Activated CD4-positive, alpha-beta T cell treated with anti-CD3 and anti-CD28 coated beads for 36 hours (primary cell): Measurements from ENCODE around the gene GOSR2. TPM values are rescaled to one million over a fixed set of nuclear protein-coding genes. Genes with fewer than 3 reads are reported as not detected.
"Not testable (repeated sequence)": the region's sequence is repeated elsewhere in the genome, so short reads cannot be mapped to it uniquely, and the experiment has no call there.

Source experiments
- ATAC-seq: fragments of 200-7000 bp; cut with Tn5 transposase; one replicate; pipeline ENCODE4 v1.10.0; 2021; ENCODE audit warnings: mild to moderate bottlenecking, moderate library complexity
- CTCF ChIA-PET: fragments of 350-600 bp; sonication (Branson Sonifier 250); formaldehyde crosslinking; loops from one replicate; lab custom pipeline; 2021; ENCODE audit warnings: antibody characterized with exemption; lab: Charles Lee
- POLR2A ChIA-PET: fragments of 350-600 bp; sonication (Branson Sonifier 250); formaldehyde crosslinking; loops from one replicate; lab custom pipeline; 2021; ENCODE audit warnings: antibody characterized with exemption, inconsistent platforms; lab: Charles Lee
- DNase-seq: peaks from one replicate; pipeline ENCODE4 v3.0.0-alpha.2; 2020
- H3K27ac Mint-ChIP-seq: one replicate; pipeline ENCODE4 v1.8.0; 2021; ENCODE audit warnings: mixed read lengths
- H3K27me3 Mint-ChIP-seq: one replicate; pipeline ENCODE4 v1.8.0; 2021; ENCODE audit warnings: mixed read lengths
- H3K36me3 Mint-ChIP-seq: one replicate; pipeline ENCODE4 v1.8.0; 2021; ENCODE audit warnings: low read depth, mixed read lengths
- H3K4me1 Mint-ChIP-seq: one replicate; pipeline ENCODE4 v1.8.0; 2021; ENCODE audit warnings: mixed read lengths
- H3K4me3 Mint-ChIP-seq: one replicate; pipeline ENCODE4 v1.8.0; 2021; ENCODE audit warnings: mild to moderate bottlenecking, moderate library complexity, mixed read lengths
- H3K9me3 Mint-ChIP-seq: one replicate; pipeline ENCODE4 v1.8.0; 2021; ENCODE audit warnings: low read depth, mixed read lengths
- intact Hi-C, 2 experiments: fragments of 100-400 bp; cut with DNase I in 1 of 2; cut with micrococcal nuclease in 1 of 2; formaldehyde crosslinking; loops; one replicate each; pipeline versions ENCODE4 v1.14.2 to v1.15.1; 2022 to 2024; cut with DNase I, micrococcal nuclease
- total RNA-seq, 2 experiments: library from RNA; stranded (reverse); gene quantifications; one replicate each; pipeline ENCODE4 v1.2.3, GENCODE V29; 2021

Gene GOSR2
- total RNA-seq, 2 experiments from 2014 or later: 38.9 to 42.7 TPM

DNA sequence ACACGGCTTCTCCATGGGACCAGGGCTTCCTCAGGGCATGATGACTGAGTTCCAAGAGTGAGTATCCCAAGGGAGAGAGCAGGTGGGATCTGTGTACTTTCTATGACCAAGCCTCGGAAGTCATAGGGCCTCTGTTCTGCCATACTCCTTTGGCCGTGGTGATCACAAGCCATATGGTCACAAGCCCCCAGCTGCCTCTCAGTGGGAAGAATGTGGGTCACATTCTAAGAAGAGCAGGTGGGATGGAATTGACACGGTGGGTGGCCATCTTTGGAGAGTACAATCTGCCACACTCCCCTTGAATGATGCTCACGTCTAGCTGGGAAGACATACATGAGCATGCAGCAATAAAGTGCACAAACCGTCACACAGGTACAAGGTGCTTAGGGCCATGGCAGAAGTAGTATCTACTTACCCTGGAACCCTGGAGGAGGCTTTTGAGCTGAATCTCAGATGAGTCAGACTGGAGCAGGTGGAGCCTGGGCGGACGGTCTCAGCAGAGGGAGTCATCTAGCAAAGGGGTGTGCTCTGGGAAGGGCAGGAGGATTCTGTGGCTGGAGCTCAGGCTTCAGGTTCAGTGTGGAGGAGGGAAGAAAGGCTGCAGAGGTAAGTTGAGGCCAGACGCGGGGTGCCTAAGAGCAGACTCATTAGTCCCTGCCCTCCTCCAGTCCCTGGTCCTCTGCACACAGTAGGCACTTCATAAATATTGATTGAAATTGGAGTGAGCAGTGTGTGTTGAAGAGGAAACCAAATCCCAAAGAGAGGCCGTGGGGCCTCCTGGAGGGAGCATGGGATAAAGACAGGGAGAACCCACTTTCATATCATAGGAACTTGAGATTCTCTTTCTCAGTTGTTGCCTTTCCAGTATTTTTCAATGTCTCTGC lies 26.6 kb downstream of the GOSR2 start:
- no peaks in the 10 kb centered on the region for H3K27me3 Mint-ChIP-seq
- CTCF ChIA-PET: interaction anchor here (1.0 kb wide), 1 partner anchor 8 kb away, joined by 3 read pairs; no protein-coding TSS in a partner anchor
- no peak for ATAC-seq
- intact Hi-C loops: no loop called here
- no peaks in the 10 kb centered on the region for H3K4me1 Mint-ChIP-seq
- no peak overlapping the region for H3K27ac Mint-ChIP-seq
- no peak overlapping the region for H3K4me3 Mint-ChIP-seq
- no peak for DNase-seq
- H3K36me3 Mint-ChIP-seq: no peaks in the 10 kb centered on the region
- POLR2A ChIA-PET: no interaction called here
- no peaks in the 10 kb centered on the region for H3K9me3 Mint-ChIP-seq

GRCh38 chr17:46950342-46950996 lies 27.5 kb downstream of the GOSR2 start:
- Mint-ChIP-seq H3K27me3 (no peaks in the 10 kb centered on the region), H3K27ac (no peak overlapping the region), H3K4me3 (no peak overlapping the region), H3K36me3 (no peaks in the 10 kb centered on the region), H3K4me1 (no peaks in the 10 kb centered on the region), H3K9me3 (no peaks in the 10 kb centered on the region)
- ATAC-seq (no peak), DNase-seq (no peak)
- ChIA-PET CTCF (interaction anchor here (0.7 to 1.0 kb wide), 2 partner anchors 8 to 1280 kb away, joined by 3 read pairs; no protein-coding TSS in a partner anchor), POLR2A (no interaction called here)
- intact Hi-C loops: no loop called here

- no peaks in the 10 kb centered on the region for H3K4me1 Mint-ChIP-seq
- H3K4me3 Mint-ChIP-seq: no peak overlapping the region
- no peak overlapping the region for H3K27ac Mint-ChIP-seq
- no peak for ATAC-seq
- intact Hi-C loops: no loop called here
- peaks cover 4% of the 10 kb centered on the region for H3K36me3 Mint-ChIP-seq
- no peak for DNase-seq
- no peaks in the 10 kb centered on the region for H3K9me3 Mint-ChIP-seq
- H3K27me3 Mint-ChIP-seq: no peaks in the 10 kb centered on the region
- CTCF ChIA-PET: interaction anchor here (0.6 to 1.3 kb wide), 5 partner anchors 9 to 1281 kb away, joined by 3 to 6 read pairs (median 3); no protein-coding TSS in a partner anchor
- POLR2A ChIA-PET: no interaction called here
Observed at GRCh38 chr17:46950997-46951621, 28.1 kb downstream of the GOSR2 start.

- Mint-ChIP-seq H3K36me3 (peaks cover 7% of the 10 kb centered on the region), H3K9me3 (no peaks in the 10 kb centered on the region), H3K4me3 (no peak overlapping the region), H3K27ac (no peak overlapping the region), H3K27me3 (no peaks in the 10 kb centered on the region), H3K4me1 (no peaks in the 10 kb centered on the region)
- ATAC-seq (no peak), DNase-seq (no peak)
- ChIA-PET CTCF (interaction anchor here (0.6 to 1.3 kb wide), 3 partner anchors 10 to 413 kb away, joined by 3 to 6 read pairs (median 4); no protein-coding TSS in a partner anchor), POLR2A (no interaction called here)
- intact Hi-C loops: no loop called here
Observed at GRCh38 chr17:46951706-46952105, 28.7 kb downstream of the GOSR2 start.

DNA sequence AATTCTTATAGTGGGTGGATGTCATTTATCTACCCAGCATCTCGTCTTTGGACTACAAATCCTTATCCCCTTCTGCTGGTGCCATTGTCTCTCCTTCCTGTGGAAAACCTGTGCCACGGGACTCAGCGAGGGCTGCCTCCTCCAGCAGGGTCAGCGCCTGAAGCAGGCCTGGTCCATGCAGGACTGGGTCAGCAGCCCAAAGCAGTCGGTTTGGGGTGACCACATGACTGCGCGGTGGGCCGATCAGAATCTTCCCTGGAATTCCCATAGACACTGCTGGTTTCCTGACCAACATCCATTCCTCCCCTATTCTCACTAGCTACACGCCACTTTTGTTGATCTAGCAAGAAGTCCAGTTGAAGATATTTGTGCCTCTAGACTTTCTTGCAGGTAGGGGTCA lies 29.2 kb downstream of the GOSR2 start:
- no peak for ATAC-seq
- POLR2A ChIA-PET: no interaction called here

DNA sequence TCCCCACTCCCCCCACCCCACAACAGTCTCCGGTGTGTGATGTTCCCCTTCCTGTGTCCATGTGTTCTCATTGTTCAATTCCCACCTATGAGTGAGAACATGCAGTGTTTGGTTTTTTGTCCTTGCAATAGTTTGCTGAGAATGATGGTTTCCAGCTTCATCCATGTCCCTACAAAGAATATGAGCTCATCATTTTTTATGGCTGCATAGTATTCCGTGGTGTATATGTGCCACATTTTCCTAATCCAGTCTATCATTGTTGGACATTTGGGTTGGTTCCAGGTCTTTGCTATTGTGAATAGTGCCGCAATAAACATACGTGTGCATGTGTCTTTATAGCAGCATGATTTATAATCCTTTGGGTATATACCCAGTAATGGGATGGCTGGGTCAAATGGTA lies 30.2 kb downstream of the GOSR2 start:
- H3K4me1 Mint-ChIP-seq, H3K36me3 Mint-ChIP-seq, ATAC-seq, POLR2A ChIA-PET, DNase-seq, H3K4me3 Mint-ChIP-seq, H3K27me3 Mint-ChIP-seq, intact Hi-C loops, CTCF ChIA-PET, H3K27ac Mint-ChIP-seq, H3K9me3 Mint-ChIP-seq: not testable (repeated sequence)

More for the DNA sequence above, 29.2 kb downstream of the GOSR2 start:
- CTCF ChIA-PET: interaction anchor here (0.6 to 1.3 kb wide), 3 partner anchors 10 to 412 kb away, joined by 3 to 6 read pairs (median 4); no protein-coding TSS in a partner anchor
- intact Hi-C loops: no loop called here
- H3K27ac Mint-ChIP-seq: no peak overlapping the region
- DNase-seq: no peak
- no peaks in the 10 kb centered on the region for H3K9me3 Mint-ChIP-seq
- H3K27me3 Mint-ChIP-seq: no peaks in the 10 kb centered on the region
- H3K4me1 Mint-ChIP-seq: no peaks in the 10 kb centered on the region
- H3K36me3 Mint-ChIP-seq: peaks cover 7% of the 10 kb centered on the region
- no peak overlapping the region for H3K4me3 Mint-ChIP-seq

GRCh38 chr17:46958041-46958591 lies 35.2 kb downstream of the GOSR2 start:
- no peaks in the 10 kb centered on the region for H3K27me3 Mint-ChIP-seq
- ChIA-PET POLR2A (no interaction called here), CTCF (interaction anchor here (0.6 kb wide), 1 partner anchor 9 kb away, joined by 3 read pairs; no protein-coding TSS in a partner anchor)
- H3K4me3 Mint-ChIP-seq: no peak overlapping the region
- ATAC-seq: no peak
- intact Hi-C loops: no loop called here
- peaks cover 7% of the 10 kb centered on the region for H3K36me3 Mint-ChIP-seq
- H3K27ac Mint-ChIP-seq: no peak overlapping the region
- H3K9me3 Mint-ChIP-seq: no peaks in the 10 kb centered on the region
- no peak for DNase-seq
- peaks cover 4% of the 10 kb centered on the region for H3K4me1 Mint-ChIP-seq

DNA sequence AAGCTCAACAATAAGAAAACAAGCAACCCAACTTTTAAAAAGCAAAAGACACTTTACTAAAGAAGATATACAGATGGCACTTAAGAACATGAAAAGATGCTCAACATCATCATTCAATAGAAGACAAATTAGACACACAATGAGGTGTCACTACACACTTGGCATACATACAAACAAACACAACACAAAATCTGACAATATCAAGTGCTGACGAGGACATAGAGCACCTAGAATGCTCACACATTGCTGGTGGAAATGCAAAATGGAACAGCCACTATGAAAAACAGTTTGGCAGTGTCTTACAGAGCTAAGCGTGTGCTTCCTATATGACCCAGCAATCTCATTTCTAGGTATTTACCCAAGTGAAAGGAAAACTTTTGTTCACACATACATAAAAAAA lies 37.2 kb downstream of the GOSR2 start:
- Mint-ChIP-seq H3K27ac (no peak overlapping the region), H3K27me3 (peaks cover 2% of the 10 kb centered on the region), H3K36me3 (peaks cover 7% of the 10 kb centered on the region), H3K4me3 (no peak overlapping the region), H3K4me1 (peaks cover 4% of the 10 kb centered on the region), H3K9me3 (no peaks in the 10 kb centered on the region)
- intact Hi-C loops: no loop called here
- ATAC-seq: no peak
- no peak for DNase-seq
- POLR2A ChIA-PET: no interaction called here
- CTCF ChIA-PET: no interaction called here

DNA sequence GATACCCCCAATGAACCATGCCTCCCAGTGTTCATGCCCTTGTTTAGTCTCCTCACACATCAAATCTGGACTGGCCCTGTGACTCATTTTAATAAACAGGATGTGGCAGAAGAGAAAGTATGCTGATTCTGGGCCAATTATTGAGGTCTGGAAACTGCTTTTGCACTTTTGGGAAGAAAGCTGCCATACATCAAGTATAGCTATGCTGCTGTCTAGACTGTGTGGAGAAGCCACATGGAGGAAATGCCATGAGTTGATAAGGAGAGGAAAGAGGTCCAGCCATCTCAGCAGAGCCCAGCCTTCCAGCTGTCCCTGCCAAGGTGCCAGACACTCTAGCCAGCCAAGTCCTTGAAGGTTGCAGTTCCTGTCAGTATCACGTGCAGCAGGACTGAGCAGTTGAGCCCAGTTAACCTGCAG lies 39.4 kb downstream of the GOSR2 start:
- H3K4me3 Mint-ChIP-seq: no peak overlapping the region
- ATAC-seq: peak; percentile 49
- POLR2A ChIA-PET: interaction anchor here (0.6 kb wide), 1 partner anchor 1747 kb away, joined by 4 read pairs; no protein-coding TSS in a partner anchor
- intact Hi-C loops: no loop called here
- H3K36me3 Mint-ChIP-seq: no peaks in the 10 kb centered on the region
- H3K4me1 Mint-ChIP-seq: peaks cover 4% of the 10 kb centered on the region
- CTCF ChIA-PET: no interaction called here
- no peak overlapping the region for H3K27ac Mint-ChIP-seq
- peaks cover 6% of the 10 kb centered on the region for H3K27me3 Mint-ChIP-seq
- no peak for DNase-seq
- no peaks in the 10 kb centered on the region for H3K9me3 Mint-ChIP-seq

- Mint-ChIP-seq H3K4me3 (no peak overlapping the region), H3K36me3 (peaks cover 4% of the 10 kb centered on the region), H3K27me3 (peaks cover 6% of the 10 kb centered on the region), H3K27ac (no peak overlapping the region), H3K9me3 (no peaks in the 10 kb centered on the region), H3K4me1 (peaks cover 4% of the 10 kb centered on the region)
- POLR2A ChIA-PET: no interaction called here
- ATAC-seq (no peak), DNase-seq (no peak)
- intact Hi-C loops: no loop called here
- CTCF ChIA-PET: interaction anchor here (0.6 kb wide), 1 partner anchor 23 kb away, joined by 4 read pairs; no protein-coding TSS in a partner anchor
Observed at GRCh38 chr17:46963571-46963970, 40.6 kb downstream of the GOSR2 start.
